ENCODE data around the gene GKN2.

DNA sequence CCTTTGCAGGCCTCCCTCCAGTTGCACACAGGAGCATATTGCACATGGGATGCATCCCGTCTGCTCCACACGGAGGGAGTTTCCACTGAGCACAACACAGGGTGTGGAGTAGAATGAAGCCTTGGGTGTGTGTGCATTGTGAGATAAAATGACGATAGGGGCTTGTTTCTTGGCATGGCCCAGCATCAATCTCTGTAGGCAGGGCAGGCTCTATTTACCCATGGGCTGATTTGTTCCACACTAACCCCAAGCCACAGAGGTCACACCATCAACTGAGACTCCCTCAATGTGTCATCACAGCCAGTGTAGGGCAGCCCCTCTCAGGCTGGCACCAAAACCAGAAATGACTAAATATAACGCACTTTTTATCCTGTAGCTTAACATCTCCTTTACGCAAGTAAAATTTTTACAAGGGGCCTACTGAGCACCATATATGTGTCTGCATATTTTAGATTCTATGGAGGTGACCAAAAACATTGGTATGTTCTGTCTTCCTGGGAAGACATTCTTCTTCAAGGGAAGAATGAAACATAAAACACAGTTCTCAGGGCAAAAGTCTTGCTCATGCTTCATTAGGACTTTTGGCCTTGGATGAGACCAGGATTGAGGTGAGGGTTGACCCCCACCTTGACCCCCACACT lies 19.0 kb upstream of the GKN2 start:
- TF ChIP-seq, protein P1, sequence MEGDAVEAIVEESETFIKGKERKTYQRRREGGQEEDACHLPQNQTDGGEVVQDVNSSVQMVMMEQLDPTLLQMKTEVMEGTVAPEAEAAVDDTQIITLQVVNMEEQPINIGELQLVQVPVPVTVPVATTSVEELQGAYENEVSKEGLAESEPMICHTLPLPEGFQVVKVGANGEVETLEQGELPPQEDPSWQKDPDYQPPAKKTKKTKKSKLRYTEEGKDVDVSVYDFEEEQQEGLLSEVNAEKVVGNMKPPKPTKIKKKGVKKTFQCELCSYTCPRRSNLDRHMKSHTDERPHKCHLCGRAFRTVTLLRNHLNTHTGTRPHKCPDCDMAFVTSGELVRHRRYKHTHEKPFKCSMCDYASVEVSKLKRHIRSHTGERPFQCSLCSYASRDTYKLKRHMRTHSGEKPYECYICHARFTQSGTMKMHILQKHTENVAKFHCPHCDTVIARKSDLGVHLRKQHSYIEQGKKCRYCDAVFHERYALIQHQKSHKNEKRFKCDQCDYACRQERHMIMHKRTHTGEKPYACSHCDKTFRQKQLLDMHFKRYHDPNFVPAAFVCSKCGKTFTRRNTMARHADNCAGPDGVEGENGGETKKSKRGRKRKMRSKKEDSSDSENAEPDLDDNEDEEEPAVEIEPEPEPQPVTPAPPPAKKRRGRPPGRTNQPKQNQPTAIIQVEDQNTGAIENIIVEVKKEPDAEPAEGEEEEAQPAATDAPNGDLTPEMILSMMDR (IDR thresholded peaks at IDR 0.05 in 2 of 3, conservative IDR thresholded peaks at IDR 0.05 in 1 of 3; ENCODE audit: borderline replicate concordance in 1 of 3, insufficient read depth in 1 of 3, low read depth in 2 of 3, low read length in 2 of 3), result no peak
- no peak for TF ChIP-seq EGR1 (IDR thresholded peaks at IDR 0.05; ENCODE audit: low read depth)
- TF ChIP-seq, protein P2, sequence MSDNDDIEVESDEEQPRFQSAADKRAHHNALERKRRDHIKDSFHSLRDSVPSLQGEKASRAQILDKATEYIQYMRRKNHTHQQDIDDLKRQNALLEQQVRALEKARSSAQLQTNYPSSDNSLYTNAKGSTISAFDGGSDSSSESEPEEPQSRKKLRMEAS (IDR thresholded peaks at IDR 0.05), result no peak
- no peak for TF ChIP-seq POLR2AphosphoS5 (IDR thresholded peaks at IDR 0.05; ENCODE audit: low read depth, low read length)
- TF ChIP-seq, protein P3, sequence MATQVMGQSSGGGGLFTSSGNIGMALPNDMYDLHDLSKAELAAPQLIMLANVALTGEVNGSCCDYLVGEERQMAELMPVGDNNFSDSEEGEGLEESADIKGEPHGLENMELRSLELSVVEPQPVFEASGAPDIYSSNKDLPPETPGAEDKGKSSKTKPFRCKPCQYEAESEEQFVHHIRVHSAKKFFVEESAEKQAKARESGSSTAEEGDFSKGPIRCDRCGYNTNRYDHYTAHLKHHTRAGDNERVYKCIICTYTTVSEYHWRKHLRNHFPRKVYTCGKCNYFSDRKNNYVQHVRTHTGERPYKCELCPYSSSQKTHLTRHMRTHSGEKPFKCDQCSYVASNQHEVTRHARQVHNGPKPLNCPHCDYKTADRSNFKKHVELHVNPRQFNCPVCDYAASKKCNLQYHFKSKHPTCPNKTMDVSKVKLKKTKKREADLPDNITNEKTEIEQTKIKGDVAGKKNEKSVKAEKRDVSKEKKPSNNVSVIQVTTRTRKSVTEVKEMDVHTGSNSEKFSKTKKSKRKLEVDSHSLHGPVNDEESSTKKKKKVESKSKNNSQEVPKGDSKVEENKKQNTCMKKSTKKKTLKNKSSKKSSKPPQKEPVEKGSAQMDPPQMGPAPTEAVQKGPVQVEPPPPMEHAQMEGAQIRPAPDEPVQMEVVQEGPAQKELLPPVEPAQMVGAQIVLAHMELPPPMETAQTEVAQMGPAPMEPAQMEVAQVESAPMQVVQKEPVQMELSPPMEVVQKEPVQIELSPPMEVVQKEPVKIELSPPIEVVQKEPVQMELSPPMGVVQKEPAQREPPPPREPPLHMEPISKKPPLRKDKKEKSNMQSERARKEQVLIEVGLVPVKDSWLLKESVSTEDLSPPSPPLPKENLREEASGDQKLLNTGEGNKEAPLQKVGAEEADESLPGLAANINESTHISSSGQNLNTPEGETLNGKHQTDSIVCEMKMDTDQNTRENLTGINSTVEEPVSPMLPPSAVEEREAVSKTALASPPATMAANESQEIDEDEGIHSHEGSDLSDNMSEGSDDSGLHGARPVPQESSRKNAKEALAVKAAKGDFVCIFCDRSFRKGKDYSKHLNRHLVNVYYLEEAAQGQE (IDR thresholded peaks at IDR 0.05; ENCODE audit: low read depth), result no peak
